ENCODE measurements around the gene CLCN2. TPM values are rescaled to one million over a fixed set of nuclear protein-coding genes. Genes with fewer than 3 reads are reported as not detected.

CLCN2 gene
- 6.7 and 10.7 TPM in 2 replicates for total RNA-seq (2014; rRNA removed; shearing (Covaris generic))

DNA sequence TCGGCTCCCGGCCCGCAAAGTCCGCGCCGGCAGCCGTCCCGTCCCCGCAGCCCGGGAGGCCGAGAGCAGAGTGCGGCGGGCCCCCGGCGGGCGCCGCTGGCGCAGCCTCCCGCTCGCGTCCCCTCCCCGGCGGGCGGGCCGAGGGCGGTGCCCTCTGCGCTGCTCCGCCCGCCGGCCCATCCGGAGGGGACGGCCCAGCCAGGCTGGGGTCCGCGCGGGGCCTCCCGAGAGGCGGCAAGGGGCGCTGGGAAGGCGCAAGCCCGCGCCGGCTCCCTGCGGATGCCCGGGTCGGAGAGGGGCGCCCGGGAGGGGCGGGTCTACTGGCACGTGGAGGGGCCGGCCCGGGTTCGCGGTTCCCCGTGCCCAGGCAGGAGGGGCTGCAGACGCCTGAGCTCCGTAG, at the start of gene CLCN2, which contains the start of gene POLR2H:
Gene CLCN2 (minus strand): TSS at position 74 of the 400 bp plus-strand sequence. CDS start 126 bp downstream, outside the sequence.
Gene POLR2H (plus strand): TSS at position 179 of the 400 bp plus-strand sequence. CDS start 1,783 bp downstream, outside the sequence.
- DNase-seq (ENCODE audit: low spot score), result no peak
- in situ Hi-C loops (cut with HindIII; ENCODE audit: low sequenced_read_pairs), result no loop called here

DNA sequence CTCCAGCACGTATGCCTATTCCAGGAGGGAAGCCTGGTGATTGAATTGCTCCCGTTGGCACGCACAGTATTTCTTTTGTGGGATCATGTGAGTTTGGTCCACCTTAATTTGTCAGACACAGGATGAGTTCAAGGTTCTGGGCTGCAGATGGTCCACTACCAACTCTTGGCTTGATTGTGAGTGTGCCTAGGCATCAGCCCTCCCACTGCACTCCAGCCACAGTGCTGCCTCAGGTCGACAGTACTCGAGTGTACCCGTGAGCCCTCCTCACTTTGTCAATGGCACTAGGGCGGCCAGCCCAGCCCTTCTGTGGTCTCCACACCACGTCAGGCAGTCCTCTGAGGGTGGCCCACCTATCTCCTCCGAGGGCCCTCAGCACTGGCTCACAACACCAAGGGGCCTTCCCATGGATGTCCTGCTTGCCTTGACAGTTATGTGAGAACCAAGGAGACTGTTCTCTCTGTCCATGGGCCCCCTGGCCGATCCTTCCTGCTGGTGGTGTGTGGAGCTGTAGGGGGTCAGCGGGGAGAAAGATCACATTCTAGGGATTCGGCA, 48.6 kb upstream of the CLCN2 start:
- in situ Hi-C loops (cut with HindIII; ENCODE audit: low sequenced_read_pairs), result no loop called here
- no peak for DNase-seq (ENCODE audit: low spot score)

DNA sequence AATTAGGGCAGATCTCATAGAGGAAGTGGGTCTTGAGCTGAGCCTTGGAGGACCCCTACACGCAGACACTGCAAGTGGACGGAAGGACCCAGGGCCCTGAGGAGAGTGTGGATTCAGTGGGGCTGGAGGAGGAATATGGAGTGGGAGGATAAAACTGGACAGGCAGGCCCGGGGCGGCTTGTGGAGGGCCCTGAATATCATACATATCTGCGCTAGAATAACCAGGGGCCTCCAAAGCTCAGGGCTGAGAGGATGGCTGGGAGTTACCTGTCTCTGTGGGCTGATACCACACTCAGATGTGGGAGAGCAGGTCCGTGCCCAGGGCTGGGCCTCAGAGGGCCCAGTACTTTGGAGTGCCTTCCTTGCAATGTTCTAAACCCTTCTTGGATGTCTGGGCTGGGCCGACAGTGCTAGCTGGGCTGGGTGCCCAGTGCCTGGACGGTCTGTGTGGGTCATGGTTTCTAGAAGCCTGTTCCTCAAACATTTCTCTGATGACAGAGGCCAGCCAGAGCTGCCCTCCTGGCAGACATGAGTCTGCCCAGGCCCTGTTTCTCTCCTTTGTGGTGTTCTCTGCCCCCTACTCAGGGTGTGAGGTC, 48.0 kb upstream of the CLCN2 start:
- in situ Hi-C loops (cut with HindIII; ENCODE audit: low sequenced_read_pairs), result no loop called here
- no peak for DNase-seq (ENCODE audit: low spot score)

DNA sequence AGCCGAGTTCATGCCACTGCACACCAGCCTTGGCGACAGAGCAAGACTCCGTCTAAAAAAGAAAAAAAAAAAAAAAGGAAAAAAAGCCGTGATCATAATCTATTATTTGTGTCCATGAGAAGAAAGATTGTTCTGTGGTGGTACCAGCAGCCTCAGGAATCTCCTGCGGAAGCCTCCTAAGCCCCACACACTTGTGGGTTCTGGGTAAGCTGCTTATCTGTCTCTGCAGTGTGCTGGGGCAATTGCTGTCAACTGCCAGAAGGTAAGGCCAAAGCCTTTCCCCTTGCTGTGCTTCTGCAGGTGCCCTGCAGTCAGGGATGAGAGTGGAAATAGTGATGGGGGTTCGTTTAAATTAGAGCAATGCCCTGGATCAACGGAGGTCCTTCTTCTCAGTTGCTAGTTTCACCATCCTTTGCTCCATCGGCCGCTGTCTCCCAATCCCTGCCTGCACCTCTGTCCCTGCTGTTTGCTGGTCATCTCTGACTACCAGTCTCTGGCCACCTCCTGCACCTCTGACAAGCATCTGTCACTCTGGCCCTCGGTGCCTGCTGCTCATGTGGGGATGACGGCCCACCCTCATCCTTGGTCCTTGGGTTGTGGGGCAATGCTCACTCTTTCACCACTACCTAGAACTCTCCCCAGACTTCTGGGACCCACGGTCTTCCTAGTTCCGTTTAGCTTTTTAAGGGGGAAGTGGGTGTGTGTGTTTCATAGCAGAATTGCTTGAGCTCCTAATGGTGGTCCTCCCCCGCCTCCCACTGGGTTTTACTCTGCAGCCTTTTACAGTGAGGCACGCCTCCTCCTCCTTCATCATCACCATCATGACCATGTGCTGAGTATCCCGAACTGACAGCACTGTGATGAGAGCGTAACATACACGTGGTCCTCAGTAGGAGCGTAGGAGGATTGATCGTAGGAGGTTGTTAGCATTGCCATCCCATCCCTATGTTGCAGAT, 43.9 kb upstream of the CLCN2 start:
- in situ Hi-C loops (cut with HindIII; ENCODE audit: low sequenced_read_pairs), result no loop called here
- no peak for DNase-seq (ENCODE audit: low spot score)

DNA sequence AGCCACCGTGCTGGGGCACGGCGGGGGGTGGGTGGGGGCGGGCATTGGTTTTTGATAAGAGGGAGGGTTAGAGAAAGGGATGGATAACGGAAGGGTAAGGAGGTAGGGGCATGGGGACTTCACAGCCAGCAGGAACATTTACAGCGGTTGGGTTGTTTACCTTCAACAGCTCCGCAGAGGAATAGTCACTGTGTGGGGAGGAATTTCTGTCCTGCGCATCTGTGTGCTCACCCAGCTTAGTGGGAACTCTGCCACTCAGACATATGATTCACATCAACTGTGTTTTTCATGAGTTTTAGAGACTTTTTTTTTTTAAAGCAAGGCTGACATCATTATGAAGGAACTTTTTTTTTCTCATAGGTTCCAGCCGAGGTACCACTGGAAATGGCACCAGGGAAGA, 38.0 kb upstream of the CLCN2 start:
- in situ Hi-C loops (cut with HindIII; ENCODE audit: low sequenced_read_pairs), result no loop called here
- DNase-seq (ENCODE audit: low spot score), result no peak

DNA sequence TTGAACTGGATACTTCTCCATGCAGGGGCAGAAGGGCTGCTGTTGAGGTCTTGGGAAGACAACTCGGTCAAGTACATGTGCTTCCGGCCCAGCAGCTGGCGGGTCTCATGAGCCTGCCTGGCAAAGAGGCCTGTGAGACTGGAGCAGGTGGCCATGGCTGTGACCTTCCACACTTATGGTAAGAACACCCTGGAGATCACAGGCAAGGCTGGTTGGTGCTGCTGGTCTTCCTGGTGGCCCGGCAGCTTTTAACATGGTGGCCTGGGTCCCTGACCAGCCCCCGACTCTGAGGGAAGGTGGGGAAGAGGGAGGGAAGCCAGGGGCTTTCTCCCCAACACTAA, 33.9 kb upstream of the CLCN2 start:
- DNase-seq (ENCODE audit: low spot score), result no peak
- in situ Hi-C loops (cut with HindIII; ENCODE audit: low sequenced_read_pairs), result no loop called here

DNA sequence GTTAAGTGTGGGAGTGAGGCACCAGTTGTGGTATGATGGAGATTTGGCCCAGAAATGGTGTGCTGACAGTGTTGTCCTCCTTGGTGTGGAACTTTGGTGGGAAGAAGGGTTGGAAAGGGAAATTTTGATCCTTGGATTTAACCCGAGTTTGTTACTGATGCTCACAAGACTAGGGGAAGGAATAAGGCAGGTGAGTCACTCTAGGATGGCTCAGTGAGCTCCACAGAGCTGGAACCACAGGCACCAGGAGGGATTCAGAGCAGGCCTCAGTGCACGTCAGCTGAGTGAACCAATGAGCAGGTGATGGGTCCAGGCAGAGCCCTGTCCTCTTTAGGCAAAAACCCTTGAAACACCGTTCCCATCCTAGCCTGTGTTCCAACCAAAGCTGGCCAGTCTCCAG, 29.9 kb upstream of the CLCN2 start:
- no peak for DNase-seq (ENCODE audit: low spot score)
- in situ Hi-C loops (cut with HindIII; ENCODE audit: low sequenced_read_pairs), result no loop called here

DNA sequence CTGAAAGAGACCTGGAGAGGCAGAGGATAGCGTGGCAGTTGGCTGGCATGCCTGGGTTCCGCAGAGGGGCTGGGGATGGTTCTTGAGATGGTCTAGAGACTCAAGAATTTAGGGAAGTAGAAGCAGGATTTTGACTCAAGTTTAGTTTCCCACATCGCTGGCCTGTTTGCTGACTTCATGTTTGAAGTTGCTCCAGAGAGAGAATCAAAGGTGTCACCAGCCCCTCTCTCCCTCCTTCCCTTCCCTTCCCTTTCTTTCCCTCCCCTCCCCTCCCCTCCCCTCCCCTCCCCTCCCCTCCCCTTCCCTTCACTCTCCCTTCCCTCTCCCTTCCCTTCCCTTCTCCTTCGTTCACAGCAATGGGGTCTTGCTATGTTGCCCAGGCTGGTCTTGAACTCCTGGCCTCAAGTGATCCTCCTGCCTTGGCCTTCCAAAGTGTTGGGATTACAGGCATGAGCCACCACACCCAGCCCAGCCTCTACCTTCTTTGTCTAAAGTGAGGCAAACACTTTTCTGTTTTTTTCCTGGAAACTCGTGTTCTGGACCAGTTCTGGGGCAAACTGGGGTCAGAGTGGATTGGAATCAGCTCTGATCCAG, 28.6 kb upstream of the CLCN2 start:
- DNase-seq (ENCODE audit: low spot score), result no peak
- in situ Hi-C loops (cut with HindIII; ENCODE audit: low sequenced_read_pairs), result no loop called here

DNA sequence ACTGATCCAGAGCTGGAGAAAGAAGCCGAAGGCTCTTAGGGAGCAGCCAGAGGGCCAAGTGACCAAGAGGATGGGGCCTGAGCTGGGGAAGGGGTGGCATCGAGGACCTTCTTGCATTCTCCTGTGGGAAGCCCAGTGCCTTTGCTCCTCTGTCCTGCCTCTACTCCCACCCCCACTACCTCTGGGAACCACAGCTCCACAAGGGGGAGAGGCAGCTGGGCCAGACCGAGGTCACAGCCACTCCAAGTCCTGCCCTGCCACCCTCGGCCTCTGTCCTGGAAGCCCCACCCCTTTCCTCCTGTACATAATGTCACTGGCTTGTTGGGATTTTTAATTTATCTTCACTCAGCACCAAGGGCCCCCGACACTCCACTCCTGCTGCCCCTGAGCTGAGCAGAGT, 28.0 kb upstream of the CLCN2 start:
- in situ Hi-C loops (cut with HindIII; ENCODE audit: low sequenced_read_pairs), result no loop called here
- DNase-seq (ENCODE audit: low spot score), result no peak

DNA sequence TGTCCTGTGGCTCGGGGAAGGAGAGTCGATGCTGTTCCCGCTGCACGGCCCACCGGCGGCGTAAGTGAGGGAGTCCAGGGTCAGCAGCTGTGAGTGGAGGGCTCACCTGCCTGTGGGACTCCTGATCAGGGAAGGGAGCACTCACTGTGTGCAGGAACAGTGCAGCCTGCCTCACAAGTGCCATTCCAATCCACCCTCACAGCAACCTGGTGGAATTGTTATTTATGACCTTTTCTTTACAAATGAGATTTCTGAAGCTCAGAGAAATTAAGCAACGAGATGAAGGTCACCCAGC, 27.5 kb upstream of the CLCN2 start:
- in situ Hi-C loops (cut with HindIII; ENCODE audit: low sequenced_read_pairs), result no loop called here
- no peak for DNase-seq (ENCODE audit: low spot score)

DNA sequence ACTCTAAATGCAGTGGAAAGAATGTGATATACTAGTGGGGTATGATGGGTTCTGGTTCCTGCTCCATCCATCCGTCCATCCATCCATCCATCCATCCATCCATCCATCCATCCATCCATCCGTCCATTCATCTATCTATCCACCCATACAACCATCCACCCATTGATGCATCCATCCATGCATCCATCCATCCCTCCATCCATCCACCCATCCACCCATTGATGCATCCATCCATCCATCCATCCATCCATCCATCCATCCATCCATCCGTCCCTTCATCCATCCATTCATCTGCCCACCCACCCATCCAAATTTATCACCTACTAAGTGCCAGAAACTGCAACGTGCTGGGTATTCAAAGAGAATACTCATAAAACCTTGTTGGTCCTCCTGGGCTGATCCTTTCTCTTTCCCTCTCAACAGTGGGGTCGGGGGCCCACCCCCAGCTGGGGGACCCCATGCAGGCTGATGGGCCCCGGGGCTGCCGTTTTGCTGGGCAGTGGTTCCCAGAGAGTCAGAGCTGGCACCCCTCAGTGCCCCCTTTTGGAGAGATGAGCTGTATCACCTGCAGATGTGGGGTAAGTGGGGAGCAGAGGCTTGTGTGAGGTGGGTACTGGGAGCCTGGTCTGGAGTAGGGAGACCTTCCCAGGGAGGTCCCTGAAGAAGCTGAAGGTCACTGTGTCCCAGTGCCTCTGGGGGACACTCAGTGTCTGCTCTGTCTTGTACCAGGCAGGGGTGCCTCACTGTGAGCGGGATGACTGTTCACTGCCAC, 26.9 kb upstream of the CLCN2 start:
- DNase-seq (ENCODE audit: low spot score), result no peak
- in situ Hi-C loops (cut with HindIII; ENCODE audit: low sequenced_read_pairs), result no loop called here

DNA sequence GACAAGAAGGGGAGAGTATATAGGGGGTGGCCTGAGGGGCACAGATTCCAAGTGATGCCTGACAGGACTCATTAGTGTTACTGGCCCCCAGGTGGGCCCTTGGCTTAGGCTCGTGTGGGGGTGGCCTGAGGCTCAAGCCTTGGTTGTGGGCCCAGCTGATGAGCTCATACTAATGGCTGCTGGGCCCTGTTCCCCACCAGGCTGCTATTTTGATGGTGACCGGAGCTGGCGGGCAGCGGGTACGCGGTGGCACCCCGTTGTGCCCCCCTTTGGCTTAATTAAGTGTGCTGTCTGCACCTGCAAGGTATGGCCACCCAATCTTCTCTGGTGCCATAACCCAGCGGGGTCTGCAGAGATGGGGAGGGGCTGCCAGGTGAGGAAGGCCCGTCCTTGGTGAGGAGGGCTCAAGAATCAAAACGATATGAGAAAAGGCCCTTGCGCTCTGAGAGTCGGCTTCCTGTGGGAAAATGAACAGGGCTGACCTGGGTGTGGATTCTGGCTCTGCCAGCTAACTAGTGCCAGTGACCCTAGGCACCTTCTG, 25.8 kb upstream of the CLCN2 start:
- in situ Hi-C loops (cut with HindIII; ENCODE audit: low sequenced_read_pairs), result no loop called here

DNA sequence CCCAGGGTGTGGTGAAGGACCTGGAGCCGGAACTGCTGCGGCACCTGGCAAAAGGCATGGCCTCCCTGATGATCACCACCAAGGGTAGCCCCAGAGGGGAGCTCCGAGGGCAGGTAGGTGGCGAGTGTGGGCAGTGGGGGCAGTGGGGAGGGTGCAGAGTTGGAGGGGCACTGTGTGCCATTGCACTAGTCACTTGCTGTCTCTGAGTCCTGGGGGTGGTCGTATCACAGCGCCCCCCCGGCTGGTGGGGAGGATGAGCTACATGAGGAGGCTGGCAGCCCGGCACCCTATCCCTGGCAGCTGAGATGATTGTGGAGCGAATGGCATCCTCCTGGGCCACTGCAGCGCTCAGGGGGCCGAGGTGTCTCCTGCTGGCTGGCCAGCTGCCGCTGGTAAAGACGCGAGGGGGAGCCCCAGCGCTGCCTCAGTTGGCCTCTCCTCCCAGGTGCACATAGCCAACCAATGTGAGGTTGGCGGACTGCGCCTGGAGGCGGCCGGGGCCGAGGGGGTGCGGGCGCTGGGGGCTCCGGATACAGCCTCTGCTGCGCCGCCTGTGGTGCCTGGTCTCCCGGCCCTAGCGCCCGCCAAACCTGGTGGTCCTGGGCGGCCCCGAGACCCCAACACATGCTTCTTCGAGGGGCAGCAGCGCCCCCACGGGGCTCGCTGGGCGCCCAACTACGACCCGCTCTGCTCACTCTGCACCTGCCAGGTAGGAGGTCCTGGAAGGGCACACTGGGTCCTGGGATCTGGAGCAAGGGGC, 24.8 kb upstream of the CLCN2 start:
- no peak for DNase-seq (ENCODE audit: low spot score)
- in situ Hi-C loops (cut with HindIII; ENCODE audit: low sequenced_read_pairs), result no loop called here

More for the DNA sequence above, 25.8 kb upstream of the CLCN2 start:
- no peak for DNase-seq (ENCODE audit: low spot score)

DNA sequence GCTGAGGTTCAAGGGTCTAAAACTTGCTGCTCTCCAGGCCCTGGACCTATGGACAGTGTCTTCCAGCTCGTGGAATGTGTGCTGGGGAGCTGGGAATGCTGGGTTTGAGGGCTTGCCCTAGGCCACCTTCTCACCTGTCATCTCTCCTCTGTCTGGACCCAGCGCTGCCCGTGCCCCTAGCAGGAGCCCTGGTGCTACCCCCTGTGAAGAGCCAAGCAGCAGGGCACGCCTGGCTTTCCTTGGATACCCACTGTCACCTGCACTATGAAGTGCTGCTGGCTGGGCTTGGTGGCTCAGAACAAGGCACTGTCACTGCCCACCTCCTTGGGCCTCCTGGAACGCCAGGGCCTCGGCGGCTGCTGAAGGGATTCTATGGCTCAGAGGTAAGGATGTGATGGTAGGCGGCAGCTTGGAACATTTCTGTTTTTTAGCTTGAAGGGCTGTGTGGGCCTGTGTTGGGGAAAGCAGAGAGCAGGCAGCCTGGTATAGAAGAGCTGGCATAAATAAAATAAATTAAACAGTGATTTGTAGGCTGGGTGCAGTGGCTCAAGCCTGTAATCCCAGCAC, 23.5 kb upstream of the CLCN2 start:
- in situ Hi-C loops (cut with HindIII; ENCODE audit: low sequenced_read_pairs), result no loop called here
- no peak for DNase-seq (ENCODE audit: low spot score)

DNA sequence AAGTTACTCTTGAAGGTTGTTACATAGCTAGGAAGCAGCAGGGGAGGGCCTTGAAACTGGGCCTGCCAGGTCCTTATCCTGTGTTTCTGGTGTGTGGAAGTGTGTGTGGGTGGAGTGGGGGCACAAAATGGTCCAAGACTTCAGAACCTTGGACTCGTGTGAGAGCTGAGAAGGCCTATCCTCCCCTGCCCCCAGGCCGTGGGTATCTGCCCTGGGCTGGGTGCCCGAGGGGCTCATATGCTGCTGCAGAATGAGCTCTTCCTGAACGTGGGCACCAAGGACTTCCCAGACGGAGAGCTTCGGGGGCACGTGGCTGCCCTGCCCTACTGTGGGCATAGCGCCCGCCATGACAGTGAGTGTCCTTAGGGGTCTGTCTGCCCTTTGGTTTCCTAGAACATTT, 22.9 kb upstream of the CLCN2 start:
- in situ Hi-C loops (cut with HindIII; ENCODE audit: low sequenced_read_pairs), result no loop called here
- DNase-seq (ENCODE audit: low spot score), result no peak

DNA sequence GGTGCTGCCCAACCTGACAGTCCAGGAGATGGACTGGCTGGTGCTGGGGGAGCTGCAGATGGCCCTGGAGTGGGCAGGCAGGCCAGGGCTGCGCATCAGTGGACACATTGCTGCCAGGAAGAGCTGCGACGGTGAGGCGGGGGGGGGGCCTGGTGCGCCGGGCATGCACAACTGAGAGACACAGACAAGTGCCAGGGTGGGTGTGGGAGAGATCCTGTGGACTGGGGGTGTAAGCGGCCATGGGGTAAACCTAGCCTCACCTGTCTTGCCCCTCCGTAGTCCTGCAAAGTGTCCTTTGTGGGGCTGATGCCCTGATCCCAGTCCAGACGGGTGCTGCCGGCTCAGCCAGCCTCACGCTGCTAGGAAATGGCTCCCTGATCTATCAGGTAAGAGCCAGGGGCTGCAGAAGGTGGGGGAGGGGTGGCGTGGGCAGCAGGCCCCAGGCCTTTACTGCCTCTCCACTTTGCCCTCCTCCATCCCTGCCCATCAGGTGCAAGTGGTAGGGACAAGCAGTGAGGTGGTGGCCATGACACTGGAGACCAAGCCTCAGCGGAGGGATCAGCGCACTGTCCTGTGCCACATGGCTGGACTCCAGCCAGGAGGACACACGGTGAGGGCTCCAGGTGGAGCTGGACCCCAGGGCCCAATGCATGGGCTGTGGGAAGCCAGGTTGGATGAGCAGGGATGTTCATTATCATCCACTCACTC, 21.8 kb upstream of the CLCN2 start:
- in situ Hi-C loops (cut with HindIII; ENCODE audit: low sequenced_read_pairs), result no loop called here
- peak; percentile 69 for DNase-seq (ENCODE audit: low spot score)

DNA sequence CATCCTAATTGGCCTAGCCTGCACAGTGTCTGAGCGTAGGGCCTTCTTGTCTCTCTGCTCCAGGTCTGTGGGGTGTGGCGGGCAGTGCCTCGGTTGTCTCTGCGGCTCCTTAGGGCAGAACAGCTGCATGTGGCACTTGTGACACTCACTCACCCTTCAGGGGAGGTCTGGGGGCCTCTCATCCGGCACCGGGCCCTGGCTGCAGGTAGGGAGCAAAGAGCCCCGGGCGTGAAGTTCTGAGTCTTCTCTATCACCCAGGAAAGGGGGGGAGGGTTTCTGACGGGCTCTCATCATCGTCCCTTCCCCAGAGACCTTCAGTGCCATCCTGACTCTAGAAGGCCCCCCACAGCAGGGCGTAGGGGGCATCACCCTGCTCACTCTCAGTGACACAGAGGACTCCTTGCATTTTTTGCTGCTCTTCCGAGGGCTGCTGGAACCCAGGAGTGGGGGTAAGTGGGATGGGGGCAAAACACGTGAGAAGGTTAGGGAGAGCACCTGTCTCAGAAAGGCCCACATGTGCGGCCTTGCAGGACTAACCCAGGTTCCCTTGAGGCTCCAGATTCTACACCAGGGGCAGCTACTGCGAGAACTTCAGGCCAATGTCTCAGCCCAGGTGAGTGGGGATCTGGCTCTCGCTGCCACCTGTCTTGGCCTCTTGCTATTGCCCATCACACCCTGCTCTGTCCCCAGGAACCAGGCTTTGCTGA, 21.1 kb upstream of the CLCN2 start:
- in situ Hi-C loops (cut with HindIII; ENCODE audit: low sequenced_read_pairs), result no loop called here
- no peak for DNase-seq (ENCODE audit: low spot score)

All from G401 (cell line).